ENCODE measurements around the gene AGAP2. TPM values are rescaled to one million over a fixed set of nuclear protein-coding genes. Genes with fewer than 3 reads are reported as not detected.
A peak's percentile ranks its signal among the peaks of the same experiment; 100 is the strongest.

AGAP2 gene
- total RNA-seq, 1 experiment from 2014 or later: 5.3 TPM

DNA sequence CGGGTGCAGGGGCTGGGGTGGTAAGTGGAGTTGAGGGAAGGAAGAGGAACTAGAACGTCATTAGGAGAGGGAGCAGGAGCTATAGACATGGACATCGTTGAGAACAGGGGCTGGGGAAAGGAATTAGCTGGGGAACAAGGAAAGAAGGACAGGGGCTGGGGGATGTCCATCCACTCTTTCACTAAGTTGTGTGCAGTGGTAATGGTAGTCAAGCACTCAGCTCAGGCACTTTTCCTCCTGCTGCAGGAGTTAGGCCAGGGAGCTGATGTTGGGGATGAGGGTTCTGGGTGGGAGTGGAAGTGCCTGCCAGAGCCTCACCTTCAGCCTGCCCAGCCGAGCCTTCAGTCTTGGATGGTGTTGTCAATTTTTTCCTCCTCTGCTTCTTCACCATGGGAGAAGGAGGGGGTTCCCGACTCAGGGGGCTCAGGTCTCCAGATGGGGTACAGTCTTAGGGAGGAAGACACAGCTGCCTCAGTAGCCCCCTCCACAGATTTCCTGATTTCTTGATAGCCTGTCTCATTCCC lies 9.2 kb downstream of the AGAP2 start:
- Histone ChIP-seq H2BK12ac (ENCODE audit: insufficient read length, low read depth, low read length) (no peak overlapping the region), H3K79me1 (ENCODE audit: insufficient read depth, low read depth, low read length, poor library complexity, severe bottlenecking) (no peaks in the 10 kb centered on the region), H3K27me3 (ENCODE audit: insufficient read depth, low read length) (peaks cover 30% of the 10 kb centered on the region; the same call in 1 of the 2 replicates), H4K8ac (replicated peaks; ENCODE audit: insufficient read length, low read depth, low read length) (no peak overlapping the region), H3K23me2 (ENCODE audit: insufficient read length, low read depth, low read length, poor library complexity, severe bottlenecking) (peaks cover 14% of the 10 kb centered on the region), H4K5ac (ENCODE audit: insufficient read length, low read depth, low read length) (no peak overlapping the region), H3K4me1 (ENCODE audit: insufficient read depth, low read length) (no peaks in the 10 kb centered on the region; the same call in 1 of the 2 replicates), H3K23ac (ENCODE audit: insufficient read length, low read depth, low read length) (no peak overlapping the region), H3K9me3 (ENCODE audit: control insufficient read depth, low read depth, low read length) (no peaks in the 10 kb centered on the region), H2BK120ac (ENCODE audit: low read depth, low read length, poor library complexity, severe bottlenecking) (no peak overlapping the region), H2BK15ac (ENCODE audit: low read depth, low read length) (no peak overlapping the region), H3K18ac (ENCODE audit: insufficient read length, low read depth, low read length) (no peak overlapping the region), H3K79me2 (ENCODE audit: insufficient read depth, low read length) (no peaks in the 10 kb centered on the region), H2BK5ac (ENCODE audit: insufficient read length, low read length) (no peak overlapping the region), H4K91ac (ENCODE audit: insufficient read length, low read depth, low read length) (no peak overlapping the region), H3K4ac (ENCODE audit: low read depth, low read length) (no peak overlapping the region), H2AFZ (ENCODE audit: low read length) (no peak overlapping the region), H2AK5ac (ENCODE audit: insufficient read length, low read length) (no peak overlapping the region), H3K4me2 (ENCODE audit: insufficient read depth, insufficient read length, low read length) (no peak overlapping the region), H2BK20ac (ENCODE audit: low read depth, low read length, poor library complexity, severe bottlenecking) (no peak overlapping the region), H3T11ph (ENCODE audit: low read length) (no peak overlapping the region), H3K9ac (ENCODE audit: extremely low read depth, insufficient read length, low read length) (no peak overlapping the region), H4K20me1 (ENCODE audit: control insufficient read depth, insufficient read depth, insufficient read length) (no peaks in the 10 kb centered on the region), H3K27ac (ENCODE audit: insufficient read length, low read depth, low read length) (no peak overlapping the region), H3K14ac (ENCODE audit: insufficient read depth, low read length) (no peak overlapping the region), H3K56ac (ENCODE audit: insufficient read length, low read depth, low read length) (no peak overlapping the region)
- no CpG with 5 or more reads among the region's 5 CpGs for WGBS (ENCODE audit: extremely low coverage, insufficient read length, low lambda C conversion rate)
- no peaks in the 10 kb centered on the region; a peak in 1 of 5 replicates for H3K9me3 Mint-ChIP-seq
- TF ChIP-seq, protein P1, sequence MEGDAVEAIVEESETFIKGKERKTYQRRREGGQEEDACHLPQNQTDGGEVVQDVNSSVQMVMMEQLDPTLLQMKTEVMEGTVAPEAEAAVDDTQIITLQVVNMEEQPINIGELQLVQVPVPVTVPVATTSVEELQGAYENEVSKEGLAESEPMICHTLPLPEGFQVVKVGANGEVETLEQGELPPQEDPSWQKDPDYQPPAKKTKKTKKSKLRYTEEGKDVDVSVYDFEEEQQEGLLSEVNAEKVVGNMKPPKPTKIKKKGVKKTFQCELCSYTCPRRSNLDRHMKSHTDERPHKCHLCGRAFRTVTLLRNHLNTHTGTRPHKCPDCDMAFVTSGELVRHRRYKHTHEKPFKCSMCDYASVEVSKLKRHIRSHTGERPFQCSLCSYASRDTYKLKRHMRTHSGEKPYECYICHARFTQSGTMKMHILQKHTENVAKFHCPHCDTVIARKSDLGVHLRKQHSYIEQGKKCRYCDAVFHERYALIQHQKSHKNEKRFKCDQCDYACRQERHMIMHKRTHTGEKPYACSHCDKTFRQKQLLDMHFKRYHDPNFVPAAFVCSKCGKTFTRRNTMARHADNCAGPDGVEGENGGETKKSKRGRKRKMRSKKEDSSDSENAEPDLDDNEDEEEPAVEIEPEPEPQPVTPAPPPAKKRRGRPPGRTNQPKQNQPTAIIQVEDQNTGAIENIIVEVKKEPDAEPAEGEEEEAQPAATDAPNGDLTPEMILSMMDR (conservative IDR thresholded peaks at IDR 0.05): no peak
- H3K4me1 Mint-ChIP-seq: peaks cover 10 to 17% of the 10 kb centered on the region in 2 experiments
- no peak overlapping the region; a peak in 1 of 5 replicates for H3K4me3 Mint-ChIP-seq
- peaks cover 97% of the 10 kb centered on the region for H3K27me3 Mint-ChIP-seq (ENCODE audit: low read depth)
- no peak overlapping the region for H3K27ac Mint-ChIP-seq
- peak; percentile 13 for DNase-seq
- peaks cover 0 to 2% (median 0%) of the 10 kb centered on the region in 3 experiments; a peak in 1 of 7 replicates for H3K36me3 Mint-ChIP-seq (ENCODE audit: insufficient read depth in 1 of 3, low read depth in 3 of 3)

Data from H9 (cell line).